Amniotic epithelial cell (primary cell): ENCODE measurements around the gene SYT6.
A peak's percentile ranks its signal among the peaks of the same experiment; 100 is the strongest.

Experiments
- DNase-seq: peaks from one replicate; pipeline ENCODE4 v3.0.0-alpha.2; 2010; ENCODE audit warnings: low read depth

SYT6 gene

DNA sequence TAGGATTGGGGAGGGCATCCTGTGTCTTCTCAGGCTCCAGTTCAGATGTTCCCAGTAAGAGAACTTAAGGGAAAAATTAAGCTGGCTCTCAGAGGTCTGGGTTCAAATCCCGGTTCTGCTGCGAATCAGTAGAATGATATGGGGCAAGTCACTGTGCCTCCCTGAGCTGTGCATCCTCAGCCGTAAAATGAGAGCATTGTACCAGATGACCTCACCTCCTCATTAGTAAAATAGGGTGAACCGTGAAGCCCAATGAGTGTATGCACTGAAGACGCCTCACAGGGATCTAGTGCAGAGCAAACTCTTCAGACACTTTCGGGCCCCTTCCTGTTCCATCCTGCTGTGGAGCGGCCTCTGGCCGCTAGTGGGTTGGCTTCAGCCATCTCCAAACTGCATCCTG, 36.0 kb downstream of the SYT6 start:
- DNase-seq = no peak

DNA sequence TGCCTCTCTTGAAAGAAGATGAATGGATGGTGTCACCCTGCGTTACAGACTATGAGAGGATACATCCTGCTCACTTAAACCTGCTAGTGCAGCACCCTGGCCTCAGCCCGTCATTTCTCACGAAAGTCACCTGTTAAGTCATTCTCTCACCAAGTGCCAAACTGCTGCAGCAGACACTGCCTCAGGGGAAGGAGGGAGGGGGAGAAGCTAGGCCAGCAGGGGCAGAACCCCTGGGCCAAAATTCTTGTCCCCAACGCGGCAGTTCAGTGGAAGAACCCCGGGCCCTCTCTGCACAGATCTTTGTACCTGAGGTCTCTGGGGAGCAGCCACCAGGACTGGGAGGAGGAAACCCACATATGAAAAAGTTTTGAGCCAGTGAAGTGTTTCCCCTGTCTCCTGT, 37.6 kb downstream of the SYT6 start:
- no peak for DNase-seq

- no peak for DNase-seq
Measured at GRCh38 chr1:114114185-114115094, 39.2 kb downstream of the SYT6 start.

DNA sequence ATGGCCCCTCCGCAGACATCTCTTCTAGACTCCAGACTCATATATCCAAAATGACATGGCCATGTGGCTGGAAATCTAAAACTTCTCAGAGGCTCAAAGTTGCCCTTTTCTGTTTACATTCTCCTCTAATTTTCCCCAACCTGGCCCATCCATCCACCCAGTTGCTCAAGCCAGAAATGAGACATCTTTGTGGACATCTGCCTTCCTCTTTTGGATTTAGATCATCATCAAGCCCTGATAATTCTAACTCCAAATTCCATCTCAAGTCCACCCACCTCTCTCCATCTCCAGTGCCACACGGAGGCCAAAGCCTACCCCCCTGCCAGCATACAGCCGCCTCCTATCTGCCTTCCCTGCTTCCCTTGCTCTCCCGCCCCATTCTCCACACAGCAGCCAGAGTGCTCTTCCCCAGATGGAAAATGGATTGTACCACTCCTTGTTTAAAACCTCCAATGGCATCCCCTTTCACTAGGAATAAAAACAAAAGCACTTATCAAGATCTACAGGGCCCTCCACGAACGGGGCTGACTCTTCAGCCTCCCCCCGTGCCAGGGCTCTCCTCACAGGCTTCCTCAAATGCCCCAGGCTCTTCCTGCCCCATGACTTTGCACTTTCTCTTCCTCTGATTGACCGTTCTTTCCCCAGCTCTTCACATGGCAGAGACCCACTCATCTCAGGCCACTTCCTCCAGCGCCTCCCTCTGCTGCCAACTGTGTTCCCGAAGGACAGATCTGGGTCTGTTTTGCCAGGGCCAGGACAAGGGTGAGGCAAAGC, 40.1 kb downstream of the SYT6 start:
- no peak for DNase-seq

- DNase-seq = no peak
Measured at GRCh38 chr1:114112775-114113174, 40.9 kb downstream of the SYT6 start.

DNA sequence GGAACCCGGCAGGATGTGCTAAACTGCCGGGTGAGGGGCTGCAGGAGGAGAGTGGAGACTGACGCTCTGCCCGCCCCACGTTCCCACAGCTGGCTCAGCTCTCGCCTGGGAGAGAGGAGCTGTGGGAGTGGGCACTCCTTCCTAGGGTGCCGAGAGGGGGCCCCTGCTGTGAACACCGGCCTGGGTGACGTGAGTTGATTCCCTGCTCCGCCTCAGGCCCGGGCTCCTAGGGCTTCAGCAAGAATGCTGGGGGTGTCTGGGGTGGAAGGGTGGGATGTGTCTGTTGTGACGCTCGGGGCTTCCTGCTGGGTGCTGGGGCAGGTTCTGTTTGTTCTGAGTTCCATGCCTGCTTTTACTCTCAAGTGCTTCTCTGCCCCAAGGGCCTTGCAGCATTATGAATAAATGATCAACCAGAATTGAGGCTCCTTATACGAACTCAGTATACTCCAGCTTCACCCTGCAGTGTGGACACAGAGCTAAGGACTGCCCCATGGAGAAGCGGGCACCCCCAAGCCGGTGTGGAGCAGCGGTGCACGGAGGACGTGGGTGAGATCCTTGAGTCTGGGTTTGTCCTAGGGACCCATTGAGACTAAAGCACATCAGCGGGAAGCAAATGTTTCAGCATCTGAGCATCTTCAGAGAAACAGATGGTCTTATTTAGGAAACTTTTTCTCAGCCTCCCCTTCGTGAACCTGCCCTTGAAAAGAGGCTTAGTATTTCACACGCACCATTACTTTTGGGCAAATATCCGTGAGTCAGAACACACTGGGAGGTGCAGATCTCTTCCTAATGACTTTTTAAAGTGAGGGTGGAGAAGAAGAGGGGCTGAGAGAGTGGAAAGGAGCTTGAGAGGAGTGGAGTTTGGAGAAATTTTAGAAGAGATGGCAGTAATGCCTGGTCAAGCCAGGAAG, 41.7 kb downstream of the SYT6 start:
- DNase-seq = no peak

- DNase-seq = no peak
Measured at GRCh38 chr1:114109981-114110380, 43.7 kb downstream of the SYT6 start.

DNA sequence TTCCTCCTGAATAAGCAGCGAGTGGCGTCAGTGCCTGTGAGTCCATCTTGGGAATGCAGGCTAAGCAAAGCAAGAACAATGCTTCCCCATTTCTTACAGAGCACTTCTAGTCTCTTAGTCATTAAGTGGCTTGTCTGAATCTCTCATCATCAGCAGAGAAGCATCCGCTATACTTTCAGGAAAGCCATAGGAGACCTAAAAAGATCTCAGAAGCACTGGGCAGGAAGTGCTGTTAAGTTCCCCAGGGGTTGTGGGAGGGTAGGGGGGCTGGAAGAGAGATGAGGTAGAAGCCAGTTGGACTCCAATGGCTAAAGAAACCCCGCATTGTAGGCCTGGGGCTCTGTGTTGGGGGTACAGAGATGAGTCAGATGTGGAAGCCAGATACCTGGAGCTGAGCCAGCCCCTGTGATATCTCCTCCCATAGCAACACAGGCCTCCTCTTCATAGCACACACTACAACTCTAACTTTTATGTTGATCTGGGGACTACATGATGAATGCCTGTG, 44.9 kb downstream of the SYT6 start:
- DNase-seq = peak; percentile 38

DNA sequence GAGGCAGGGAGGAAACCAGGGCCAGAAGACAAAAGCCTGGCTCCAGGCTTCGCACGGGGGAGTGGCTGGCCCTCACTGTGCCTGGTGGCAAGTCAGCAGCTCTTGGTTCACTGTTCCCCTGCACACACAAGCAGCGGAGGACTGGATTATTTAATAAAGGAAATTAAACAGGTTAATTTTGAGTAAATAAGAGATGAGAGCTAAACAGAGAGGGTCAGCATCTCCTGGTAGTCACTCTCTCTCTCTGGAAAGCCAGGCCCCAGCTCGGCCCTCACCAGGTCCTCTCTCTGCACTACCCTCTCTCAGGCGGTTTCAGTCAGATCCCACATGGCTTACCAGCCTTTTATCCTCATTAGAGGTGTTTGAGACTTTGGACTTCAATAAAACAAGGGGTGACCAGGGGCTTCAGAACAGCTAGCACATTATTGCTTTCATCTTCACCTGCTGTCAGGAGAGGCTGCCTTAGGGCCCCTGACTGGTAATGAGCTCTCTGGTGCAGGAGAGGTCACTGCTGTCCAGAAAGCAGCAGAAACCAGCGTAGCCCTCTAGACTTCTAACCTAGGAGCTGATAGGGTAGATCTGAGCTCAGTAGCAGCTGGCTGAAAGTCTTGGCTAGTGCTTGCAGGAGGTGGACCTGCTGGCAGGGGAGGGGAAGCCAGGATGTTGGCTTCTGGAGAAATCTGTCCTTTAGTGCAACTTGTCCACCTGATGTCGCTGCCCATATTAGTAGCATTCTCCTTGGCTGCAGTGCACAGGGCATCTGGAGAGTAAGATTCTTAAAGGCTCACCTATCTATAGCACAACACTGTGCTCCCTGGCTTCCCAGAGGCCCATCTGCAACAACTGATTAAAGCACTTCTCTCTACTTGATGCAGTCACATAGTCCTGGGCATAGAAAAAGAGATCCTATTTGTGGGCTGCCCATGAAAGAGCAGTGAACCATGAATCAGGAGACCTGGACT, 45.9 kb downstream of the SYT6 start:
- DNase-seq = no peak

GRCh38 chr1:114105421-114105979, 48.2 kb downstream of the SYT6 start:
- no peak for DNase-seq

DNA sequence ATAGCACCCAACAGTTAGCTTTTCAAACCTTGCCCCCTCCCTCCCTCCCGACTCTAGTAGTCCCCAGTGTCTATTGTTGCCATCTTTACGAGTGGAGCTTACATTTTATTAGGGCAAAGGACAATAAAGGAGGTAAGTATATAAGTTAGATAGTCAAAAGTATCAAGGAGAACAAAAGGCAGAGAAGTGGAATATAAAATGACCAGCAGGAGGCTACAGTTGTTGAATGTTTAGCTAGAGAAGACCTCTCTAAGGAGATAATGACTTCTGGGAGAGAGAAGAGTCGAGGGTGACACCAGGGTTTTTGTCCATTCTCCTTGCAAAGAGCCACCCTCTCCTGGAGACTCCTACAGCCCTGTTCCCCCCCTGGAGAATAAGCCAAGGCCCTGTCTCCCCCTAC, 48.7 kb downstream of the SYT6 start:
- no peak for DNase-seq

DNA sequence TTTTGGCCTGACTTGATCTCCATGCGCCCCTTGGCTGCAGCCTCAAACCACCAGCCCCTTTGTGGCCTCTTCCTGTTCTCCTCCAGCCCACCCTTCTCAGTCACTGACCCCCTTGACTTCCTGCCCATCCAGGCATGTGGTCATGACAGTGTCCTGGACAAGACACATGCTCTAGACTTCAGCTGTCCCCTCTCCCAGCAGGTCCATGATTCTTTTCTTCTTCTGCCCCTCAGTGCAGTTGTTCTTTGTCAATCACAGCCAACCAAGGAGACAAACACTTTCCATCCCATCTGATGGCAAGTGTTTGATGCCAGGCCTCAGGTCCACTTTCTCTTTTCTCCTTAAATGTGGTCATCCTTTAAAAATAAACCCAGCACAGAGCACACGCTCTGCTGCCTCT, 49.7 kb downstream of the SYT6 start:
- DNase-seq = no peak

DNA sequence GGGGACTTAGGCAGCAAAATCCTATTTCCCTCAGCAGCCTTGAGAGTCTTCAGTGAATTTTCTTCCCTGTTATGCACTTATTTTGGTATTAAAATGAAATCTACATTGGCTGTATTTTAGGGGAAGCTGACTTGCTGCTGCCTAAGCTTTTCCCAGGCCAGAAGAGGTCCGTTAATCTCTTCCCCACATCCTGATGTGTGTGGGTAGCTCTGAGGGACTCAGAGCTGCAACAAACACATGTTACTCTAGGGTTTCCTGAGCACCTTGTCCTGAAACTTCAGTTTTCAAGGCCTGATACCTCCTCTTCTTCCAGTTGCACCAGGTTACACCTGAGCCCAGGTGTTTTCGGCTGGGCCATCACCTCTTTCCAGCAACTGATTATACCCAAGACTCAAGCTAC, 51.5 kb downstream of the SYT6 start:
- no peak for DNase-seq

DNA sequence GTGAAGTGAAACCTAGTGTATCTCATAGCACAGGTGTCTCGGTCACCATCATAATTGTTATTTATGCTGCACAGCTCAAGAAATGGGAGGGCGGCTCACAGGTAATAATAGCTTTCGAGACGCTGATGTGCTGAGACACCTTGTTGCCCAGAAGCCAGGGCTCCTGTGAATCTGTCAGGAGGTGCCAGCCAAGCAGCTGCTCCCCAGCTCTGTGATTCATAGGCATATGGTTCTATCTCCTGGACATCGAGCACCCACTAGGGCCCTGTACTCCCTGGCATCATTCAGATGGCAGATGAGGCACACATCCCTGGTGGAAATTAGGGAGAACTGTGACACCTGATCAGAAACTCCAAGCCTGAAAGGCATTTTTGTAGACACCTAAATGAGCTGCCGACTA, 53.5 kb downstream of the SYT6 start:
- DNase-seq = no peak

DNA sequence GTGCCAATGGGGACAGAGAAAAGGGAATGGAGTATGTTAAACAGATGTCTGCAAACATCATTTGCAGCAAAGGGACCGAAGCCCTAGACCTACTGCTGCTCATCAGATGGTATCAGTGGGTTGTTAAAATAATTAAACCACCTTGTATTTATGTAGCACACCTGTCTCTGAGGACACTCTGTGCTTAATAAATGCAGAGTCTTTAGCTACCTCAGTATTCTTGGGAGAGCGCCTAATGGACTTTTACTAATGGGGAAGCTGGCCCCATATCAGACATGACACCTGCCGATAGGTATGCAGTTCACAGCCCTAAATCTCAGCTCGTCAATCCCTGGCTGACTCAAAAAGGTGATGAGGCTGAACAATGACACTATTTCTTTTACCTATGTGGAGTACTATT, 54.4 kb downstream of the SYT6 start:
- no peak for DNase-seq

DNA sequence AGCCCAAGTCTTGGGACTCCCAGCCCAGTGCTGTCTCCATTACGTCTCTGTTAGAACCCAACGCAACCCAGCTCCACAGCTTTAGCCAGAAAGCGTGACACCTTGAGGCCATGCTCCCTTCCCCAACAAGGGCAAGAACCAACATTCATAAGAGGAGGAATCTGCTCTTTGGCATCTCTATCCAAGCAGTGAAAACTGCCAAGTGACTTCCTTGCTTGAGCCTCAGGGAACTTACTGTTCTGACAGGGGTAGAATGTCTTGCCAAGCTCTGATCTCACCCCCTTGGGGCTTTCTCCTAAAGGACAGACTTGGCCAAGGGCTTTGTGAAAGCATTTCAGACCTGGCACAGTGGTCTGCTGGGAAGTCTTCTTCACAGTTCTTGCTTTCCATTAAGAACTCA, 56.6 kb downstream of the SYT6 start:
- DNase-seq = no peak

- peak; percentile 31 for DNase-seq
Measured at GRCh38 chr1:114094675-114095074, 59.0 kb downstream of the SYT6 start.

GRCh38 chr1:114094363-114094634, 59.4 kb downstream of the SYT6 start:
- peak; percentile 32 for DNase-seq

DNA sequence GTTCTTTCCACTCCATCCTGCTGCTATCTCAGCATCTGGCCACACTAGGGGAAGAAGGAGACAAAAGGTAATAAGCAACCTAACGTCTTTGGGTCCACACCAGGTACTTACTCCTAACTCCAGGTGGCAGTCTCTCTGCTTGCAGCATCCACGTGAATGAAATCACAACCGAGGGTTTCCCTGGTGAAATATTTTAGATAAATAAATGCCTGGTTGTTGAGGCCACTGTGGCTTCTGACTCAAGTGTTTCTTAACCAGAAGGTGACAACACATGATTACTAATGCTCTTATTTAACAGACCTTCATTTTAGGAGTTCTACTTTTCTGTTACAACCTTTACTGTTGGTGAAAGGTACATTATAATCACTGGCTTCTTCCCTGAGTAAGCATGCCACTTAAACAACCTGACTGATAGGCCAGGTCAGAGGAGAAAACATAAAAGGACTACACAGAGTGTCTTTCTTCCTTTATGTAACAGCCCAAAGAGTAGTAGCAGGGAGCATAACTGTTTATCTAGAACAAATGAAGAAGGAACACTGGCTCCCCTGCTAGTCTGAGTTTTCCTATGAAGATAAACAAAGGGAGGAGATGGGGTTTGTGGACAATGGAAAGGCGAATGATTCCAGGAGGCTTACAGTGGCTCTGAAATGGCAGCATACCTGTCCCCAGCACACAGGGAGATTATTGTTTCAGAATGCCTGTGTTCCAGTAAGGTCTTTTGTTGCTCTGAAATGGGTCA, 59.9 kb downstream of the SYT6 start:
- peak; percentile 68 for DNase-seq
